ENCODE measurements around the gene MYBBP1A. TPM values are rescaled to one million over a fixed set of nuclear protein-coding genes. Genes with fewer than 3 reads are reported as not detected.

MYBBP1A gene
- total RNA-seq, 1 experiment from 2014 or later = 123 TPM

DNA sequence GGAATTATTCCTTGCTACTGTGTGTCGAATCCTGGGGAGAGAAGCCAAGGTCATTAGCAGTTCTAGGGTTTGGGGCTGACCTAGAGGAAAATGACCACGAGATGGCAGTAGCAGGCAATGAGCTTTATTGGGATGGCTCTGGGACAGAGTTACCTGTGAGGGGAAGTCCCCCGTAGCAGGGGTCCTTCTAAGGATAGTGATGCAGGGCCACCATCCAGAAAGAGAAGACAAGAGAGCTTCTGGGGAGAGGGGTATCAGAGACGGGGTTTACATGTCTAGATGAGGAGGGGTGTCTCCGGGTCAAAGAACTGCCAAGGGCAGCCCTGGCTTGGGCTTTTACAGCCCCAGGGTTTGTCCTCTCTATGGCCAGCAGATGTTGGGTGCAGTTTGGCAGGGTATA lies 11.6 kb upstream of the MYBBP1A start:
- Mint-ChIP-seq H3K4me1 (ENCODE audit: insufficient read depth, unreplicated experiment) (peaks cover 14% of the 10 kb centered on the region), H3K27me3 (ENCODE audit: insufficient read depth, unreplicated experiment) (no peaks in the 10 kb centered on the region), H3K9me3 (ENCODE audit: unreplicated experiment) (no peaks in the 10 kb centered on the region), H3K36me3 (ENCODE audit: insufficient read depth, unreplicated experiment) (no peaks in the 10 kb centered on the region), H3K27ac (ENCODE audit: low read depth, unreplicated experiment) (no peak overlapping the region), H3K4me3 (ENCODE audit: unreplicated experiment) (no peak overlapping the region)
- TF ChIP-seq, protein P1, sequence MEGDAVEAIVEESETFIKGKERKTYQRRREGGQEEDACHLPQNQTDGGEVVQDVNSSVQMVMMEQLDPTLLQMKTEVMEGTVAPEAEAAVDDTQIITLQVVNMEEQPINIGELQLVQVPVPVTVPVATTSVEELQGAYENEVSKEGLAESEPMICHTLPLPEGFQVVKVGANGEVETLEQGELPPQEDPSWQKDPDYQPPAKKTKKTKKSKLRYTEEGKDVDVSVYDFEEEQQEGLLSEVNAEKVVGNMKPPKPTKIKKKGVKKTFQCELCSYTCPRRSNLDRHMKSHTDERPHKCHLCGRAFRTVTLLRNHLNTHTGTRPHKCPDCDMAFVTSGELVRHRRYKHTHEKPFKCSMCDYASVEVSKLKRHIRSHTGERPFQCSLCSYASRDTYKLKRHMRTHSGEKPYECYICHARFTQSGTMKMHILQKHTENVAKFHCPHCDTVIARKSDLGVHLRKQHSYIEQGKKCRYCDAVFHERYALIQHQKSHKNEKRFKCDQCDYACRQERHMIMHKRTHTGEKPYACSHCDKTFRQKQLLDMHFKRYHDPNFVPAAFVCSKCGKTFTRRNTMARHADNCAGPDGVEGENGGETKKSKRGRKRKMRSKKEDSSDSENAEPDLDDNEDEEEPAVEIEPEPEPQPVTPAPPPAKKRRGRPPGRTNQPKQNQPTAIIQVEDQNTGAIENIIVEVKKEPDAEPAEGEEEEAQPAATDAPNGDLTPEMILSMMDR (IDR thresholded peaks at IDR 0.05; ENCODE audit: unreplicated experiment) = peak; percentile 58
- DNase-seq (ENCODE audit: unreplicated experiment) = peak; percentile 75
- ChIA-PET CTCF (interaction anchor here (0.6 to 6.8 kb wide), 41 partner anchors 9 to 537 kb away, joined by 3 to 191 read pairs (median 4); partner anchors contain the start of gene GLTPD2), POLR2A (interaction anchor here (0.7 to 2.8 kb wide), 5 partner anchors 11 to 230 kb away, joined by 3 to 11 read pairs (median 4); partner anchors contain the start of gene MYBBP1A)
- intact Hi-C loops (cut with micrococcal nuclease) = loop anchor here (1.0 to 10.0 kb wide), 3 partner anchors 60 to 498 kb away; partner anchors contain the start of gene CHRNE
- no TSS peak for BruUV-seq (replicated peaks)

DNA sequence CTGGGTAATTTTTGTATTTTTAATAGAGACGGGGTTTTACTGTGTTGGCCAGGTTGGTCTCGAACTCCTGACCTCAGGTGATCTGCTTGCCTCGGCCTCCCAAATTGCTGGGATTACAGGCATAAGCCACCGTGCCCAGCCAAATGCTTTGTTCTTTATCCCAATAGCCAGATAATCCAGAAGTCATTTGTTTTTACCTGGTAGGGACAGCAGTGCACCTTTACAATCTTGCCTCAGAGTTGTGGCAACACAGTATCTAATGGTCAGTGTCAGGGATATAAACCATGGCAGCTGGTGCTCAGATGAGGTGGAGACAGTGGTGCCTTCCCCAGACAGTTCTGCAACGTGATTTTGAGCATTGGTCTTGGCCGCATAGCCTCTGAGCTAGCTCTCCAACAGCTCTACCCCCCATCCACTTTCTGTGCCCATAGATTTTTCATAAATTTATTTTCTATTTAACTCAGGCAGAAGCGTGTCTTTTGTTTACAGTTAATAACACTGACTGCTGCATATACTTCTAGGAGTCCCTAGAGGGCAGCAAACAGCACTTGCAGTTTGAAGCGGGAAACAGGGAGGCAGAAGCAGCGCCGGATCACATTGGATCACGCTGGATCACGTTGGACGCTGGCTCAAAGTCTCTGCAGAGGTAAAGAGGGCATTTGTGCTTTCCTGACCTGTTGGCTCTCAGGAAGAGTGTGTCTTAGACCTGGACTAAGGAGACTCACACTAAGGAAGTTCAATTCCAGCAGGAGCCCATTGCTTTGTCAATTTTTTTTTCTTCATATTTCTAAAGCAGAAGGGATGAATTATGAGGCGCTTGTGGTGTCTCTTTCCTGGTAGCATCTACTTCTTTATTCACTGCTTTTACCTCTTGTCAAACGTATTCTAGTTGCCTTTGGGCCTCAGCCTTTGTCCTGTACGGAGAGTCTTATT lies 10.3 kb upstream of the MYBBP1A start:
- no TSS peak for BruUV-seq (replicated peaks)
- Mint-ChIP-seq H3K9me3 (ENCODE audit: unreplicated experiment) (no peaks in the 10 kb centered on the region), H3K27me3 (ENCODE audit: insufficient read depth, unreplicated experiment) (no peaks in the 10 kb centered on the region), H3K36me3 (ENCODE audit: insufficient read depth, unreplicated experiment) (no peaks in the 10 kb centered on the region), H3K4me1 (ENCODE audit: insufficient read depth, unreplicated experiment) (peaks cover 14% of the 10 kb centered on the region), H3K27ac (ENCODE audit: low read depth, unreplicated experiment) (peak overlapping the region; percentile 44), H3K4me3 (ENCODE audit: unreplicated experiment) (no peak overlapping the region)
- TF ChIP-seq, protein P1 (IDR thresholded peaks at IDR 0.05; ENCODE audit: unreplicated experiment) = peak; percentile 79
- CTCF ChIA-PET = interaction anchor here (0.6 to 6.8 kb wide), 32 partner anchors 8 to 1837 kb away, joined by 3 to 191 read pairs (median 4); partner anchors contain the start of gene MYBBP1A
- intact Hi-C loops (cut with micrococcal nuclease) = loop anchor here (1.0 to 10.0 kb wide), 4 partner anchors 61 to 499 kb away; partner anchors contain the start of gene CHRNE
- POLR2A ChIA-PET = interaction anchor here (0.5 to 2.8 kb wide), 3 partner anchors 10 to 881 kb away, joined by 3 to 11 read pairs (median 4); partner anchors contain the start of gene MYBBP1A
- peak; percentile 84 for DNase-seq (ENCODE audit: unreplicated experiment)

GRCh38 chr17:4562015-4562969 lies 7.1 kb upstream of the MYBBP1A start:
- BruUV-seq (replicated peaks) = no TSS peak
- H3K4me3 Mint-ChIP-seq (ENCODE audit: unreplicated experiment) = no peak overlapping the region
- no peaks in the 10 kb centered on the region for H3K9me3 Mint-ChIP-seq (ENCODE audit: unreplicated experiment)
- intact Hi-C loops (cut with micrococcal nuclease) = loop anchor here (10.0 kb wide), 1 partner anchor 503 kb away; no protein-coding TSS in a partner anchor
- CTCF ChIA-PET = interaction anchor here (0.5 to 5.0 kb wide), 6 partner anchors 50 to 1825 kb away, joined by 3 to 32 read pairs (median 3); no protein-coding TSS in a partner anchor
- TF ChIP-seq, protein P1 (IDR thresholded peaks at IDR 0.05; ENCODE audit: unreplicated experiment) = no peak
- H3K4me1 Mint-ChIP-seq (ENCODE audit: insufficient read depth, unreplicated experiment) = peaks cover 14% of the 10 kb centered on the region
- H3K36me3 Mint-ChIP-seq (ENCODE audit: insufficient read depth, unreplicated experiment) = no peaks in the 10 kb centered on the region
- H3K27me3 Mint-ChIP-seq (ENCODE audit: insufficient read depth, unreplicated experiment) = no peaks in the 10 kb centered on the region
- POLR2A ChIA-PET = interaction anchor here (0.6 to 1.1 kb wide), 3 partner anchors 8 to 397 kb away, joined by 3 to 4 read pairs (median 4); no protein-coding TSS in a partner anchor
- H3K27ac Mint-ChIP-seq (ENCODE audit: low read depth, unreplicated experiment) = no peak overlapping the region
- DNase-seq (ENCODE audit: unreplicated experiment) = no peak

Measured in MCF 10A (cell line).